H9 (cell line): ENCODE results near the gene CCDC88C. TPM values are rescaled to one million over a fixed set of nuclear protein-coding genes. Genes with fewer than 3 reads are reported as not detected.

Experiments
- DNase-seq: peaks from one replicate; pipeline ENCODE4 v3.0.0-alpha.2; 2017
- H2AFZ ChIP-seq: one replicate; pipeline ENCODE4 v1.6.1; 2013; ENCODE audit warnings: mild to moderate bottlenecking, low read length, control low read depth, moderate library complexity
- H2AK5ac ChIP-seq: 2 replicates; pipeline ENCODE4 v1.6.1; 2013; ENCODE audit warnings: low read length, control low read depth, mixed read lengths; ENCODE audit not compliant: insufficient read length
- H2BK120ac ChIP-seq: one replicate; pipeline ENCODE4 v1.6.1; 2013; ENCODE audit warnings: low read depth, mild to moderate bottlenecking, low read length, control low read depth, inconsistent platforms; ENCODE audit not compliant: poor library complexity, severe bottlenecking
- H2BK12ac ChIP-seq: 2 replicates; pipeline ENCODE4 v1.6.1; 2013; ENCODE audit warnings: low read length, control low read depth, mixed read lengths, low read depth; ENCODE audit not compliant: insufficient read length
- H2BK15ac ChIP-seq: 2 replicates; pipeline ENCODE4 v1.6.1; 2013; ENCODE audit warnings: low read depth, low read length, control low read depth
- H2BK20ac ChIP-seq: one replicate; pipeline ENCODE4 v1.6.1; 2013; ENCODE audit warnings: low read depth, mild to moderate bottlenecking, low read length, control low read depth, inconsistent platforms; ENCODE audit not compliant: poor library complexity, severe bottlenecking
- H2BK5ac ChIP-seq: 2 replicates; pipeline ENCODE4 v1.6.1; 2013; ENCODE audit warnings: low read length, control low read depth, mixed read lengths; ENCODE audit not compliant: insufficient read length
- H3K14ac ChIP-seq: 2 replicates; pipeline ENCODE4 v1.6.1; 2013; ENCODE audit warnings: low read length, control low read depth; ENCODE audit not compliant: insufficient read depth
- H3K18ac ChIP-seq: 2 replicates; pipeline ENCODE4 v1.6.1; 2013; ENCODE audit warnings: low read depth, mild to moderate bottlenecking, mixed read lengths, low read length, control low read depth; ENCODE audit not compliant: insufficient read length
- H3K23ac ChIP-seq: 2 replicates; pipeline ENCODE4 v1.6.1; 2013; ENCODE audit warnings: low read length, control low read depth, mixed read lengths, low read depth; ENCODE audit not compliant: insufficient read length
- H3K23me2 ChIP-seq: 2 replicates; pipeline ENCODE4 v1.6.1; 2013; ENCODE audit warnings: low read depth, mild to moderate bottlenecking, mixed read lengths, low read length, control low read depth; ENCODE audit not compliant: insufficient read length, poor library complexity, severe bottlenecking
- H3K27ac ChIP-seq: 2 replicates; pipeline ENCODE4 v1.5.1; 2013; ENCODE audit warnings: low read length, control low read depth, mixed read lengths, low read depth; ENCODE audit not compliant: insufficient read length
- H3K27me3 ChIP-seq: 2 replicates; pipeline ENCODE4 v1.6.1; 2013; ENCODE audit warnings: low read length, control low read depth, inconsistent platforms; ENCODE audit not compliant: insufficient read depth
- H3K4ac ChIP-seq: 2 replicates; pipeline ENCODE4 v1.6.1; 2013; ENCODE audit warnings: low read depth, mild to moderate bottlenecking, control low read depth, inconsistent platforms, low read length, moderate library complexity
- H3K4me1 ChIP-seq: 2 replicates; pipeline ENCODE4 v1.6.1; 2013; ENCODE audit warnings: low read length, control low read depth, inconsistent platforms; ENCODE audit not compliant: insufficient read depth
- H3K4me2 ChIP-seq: 2 replicates; pipeline ENCODE4 v1.6.1; 2013; ENCODE audit warnings: low read length, control low read depth, mixed read lengths; ENCODE audit not compliant: insufficient read length, insufficient read depth
- H3K56ac ChIP-seq: 2 replicates; pipeline ENCODE4 v1.6.1; 2013; ENCODE audit warnings: low read depth, mild to moderate bottlenecking, mixed read lengths, low read length, control low read depth; ENCODE audit not compliant: insufficient read length
- H3K79me1 ChIP-seq: 2 replicates; pipeline ENCODE4 v1.6.1; 2013; ENCODE audit warnings: low read depth, mild to moderate bottlenecking, moderate library complexity, low read length, control low read depth, inconsistent platforms; ENCODE audit not compliant: insufficient read depth, poor library complexity, severe bottlenecking
- H3K79me2 ChIP-seq: 2 replicates; pipeline ENCODE4 v1.6.1; 2013; ENCODE audit warnings: low read length, control low read depth, inconsistent platforms; ENCODE audit not compliant: insufficient read depth
- H3K9ac ChIP-seq: 2 replicates; pipeline ENCODE4 v1.6.1; 2013; ENCODE audit warnings: low read length, control low read depth, mixed read lengths; ENCODE audit not compliant: insufficient read length; ENCODE audit errors: extremely low read depth
- H3K9me3 ChIP-seq: one replicate; pipeline ENCODE4 v1.6.1; 2013; ENCODE audit warnings: low read depth, low read length, inconsistent platforms; ENCODE audit not compliant: control insufficient read depth
- H3T11ph ChIP-seq: one replicate; pipeline ENCODE4 v1.6.1; 2013; ENCODE audit warnings: mild to moderate bottlenecking, low read length, control low read depth, inconsistent platforms
- H4K20me1 ChIP-seq: one replicate; pipeline ENCODE4 v1.6.1; 2013; ENCODE audit not compliant: control insufficient read depth, insufficient read length, insufficient read depth
- H4K5ac ChIP-seq: 2 replicates; pipeline ENCODE4 v1.6.1; 2013; ENCODE audit warnings: low read depth, mild to moderate bottlenecking, mixed read lengths, low read length, control low read depth; ENCODE audit not compliant: insufficient read length
- H4K8ac ChIP-seq: replicated peaks from 2 replicates; pipeline ENCODE4 v1.6.1; 2013; ENCODE audit warnings: low read length, control low read depth, mixed read lengths, low read depth; ENCODE audit not compliant: insufficient read length
- H4K91ac ChIP-seq: 2 replicates; pipeline ENCODE4 v1.6.1; 2013; ENCODE audit warnings: low read depth, mild to moderate bottlenecking, moderate library complexity, mixed read lengths, low read length, control low read depth; ENCODE audit not compliant: insufficient read length
- H3K27ac Mint-ChIP-seq, 3 experiments: 2 replicates in 2 of 3; 3 replicates in 1 of 3; pipeline ENCODE4 v1.8.0; 2020 to 2021; ENCODE audit warnings: mixed read lengths in 3 of 3, mild to moderate bottlenecking in 1 of 3, moderate library complexity in 1 of 3
- H3K27me3 Mint-ChIP-seq: 2 replicates; pipeline ENCODE4 v1.8.0; 2021; ENCODE audit warnings: low read depth, mild to moderate bottlenecking, moderate library complexity, mixed read lengths
- H3K36me3 Mint-ChIP-seq, 3 experiments: 2 replicates in 2 of 3; 3 replicates in 1 of 3; pipeline ENCODE4 v1.8.0; 2020 to 2021; ENCODE audit warnings: low read depth in 3 of 3, mixed read lengths in 3 of 3; ENCODE audit not compliant: insufficient read depth in 1 of 3
- H3K4me1 Mint-ChIP-seq, 2 experiments: 2 replicates each; pipeline ENCODE4 v1.8.0; 2020; ENCODE audit warnings: mixed read lengths in 2 of 2
- H3K4me3 Mint-ChIP-seq, 2 experiments: 2 replicates in 1 of 2; 3 replicates in 1 of 2; pipeline ENCODE4 v1.8.0; 2020 to 2021; ENCODE audit warnings: mild to moderate bottlenecking in 2 of 2, mixed read lengths in 2 of 2, moderate library complexity in 1 of 2
- H3K9me3 Mint-ChIP-seq, 2 experiments: 2 replicates in 1 of 2; 3 replicates in 1 of 2; pipeline ENCODE4 v1.8.0; 2020; ENCODE audit warnings: mild to moderate bottlenecking in 2 of 2, mixed read lengths in 2 of 2, moderate library complexity in 1 of 2
- WGBS: extraction: QIAGEN DNeasy Blood & Tissue Kit; methylation state at CpG from one replicate; pipeline ENCODE4 v1.1.7; 2013; ENCODE audit warnings: missing lambda C conversion rate, low lambda C conversion rate, mixed read lengths; ENCODE audit not compliant: insufficient read length; ENCODE audit errors: extremely low coverage; 5-methylcytosine and 5-hydroxymethylcytosine counted together
- total RNA-seq: library from RNA; stranded (reverse); gene quantifications from 2 replicates; pipeline ENCODE4 v1.2.1, GENCODE V29; 2021
- TF ChIP-seq, protein P1 (sequence below): fragments of 200-600 bp; sonication (generic); conservative IDR thresholded peaks from 3 replicates; pipeline ENCODE4 v1.8.0; 2021; ENCODE audit warnings: antibody characterized with exemption, mild to moderate bottlenecking

Gene CCDC88C
- total RNA-seq, 1 experiment from 2014 or later: 52.4 TPM

DNA sequence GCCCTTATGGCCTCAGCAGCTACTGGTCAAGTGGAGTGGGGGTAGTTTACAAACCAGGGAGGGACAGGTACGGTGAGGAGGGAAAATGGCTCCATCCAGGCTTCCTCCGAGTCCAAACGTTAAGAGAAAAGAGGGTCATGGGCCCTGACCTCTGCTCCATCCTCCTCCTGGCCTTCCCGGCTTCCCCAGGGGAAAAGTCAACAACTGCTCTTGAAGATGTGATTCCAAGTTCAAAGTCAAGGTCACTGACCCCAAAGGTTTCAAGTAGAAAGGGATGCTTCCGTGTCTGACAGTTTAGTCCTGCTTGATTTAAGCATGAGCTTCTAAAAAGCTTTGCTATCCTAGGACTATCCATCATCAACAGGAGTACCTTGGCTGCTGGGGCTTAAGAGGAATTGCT lies 28.5 kb downstream of the CCDC88C start:
- Histone ChIP-seq H3K79me1 (peaks cover 16% of the 10 kb centered on the region), H3K14ac (no peak overlapping the region), H3K27me3 (no peaks in the 10 kb centered on the region), H3K4me1 (peaks cover 15% of the 10 kb centered on the region), H3K27ac (no peak overlapping the region), H3K23me2 (no peaks in the 10 kb centered on the region), H4K5ac (no peak overlapping the region), H3K9me3 (no peaks in the 10 kb centered on the region), H2BK15ac (no peak overlapping the region), H3K56ac (no peak overlapping the region), H2AK5ac (no peak overlapping the region), H3K4ac (no peak overlapping the region), H3K9ac (no peak overlapping the region), H2BK120ac (no peak overlapping the region), H4K91ac (no peak overlapping the region), H2AFZ (no peak overlapping the region), H3K23ac (no peak overlapping the region), H4K8ac (no peak overlapping the region), H3K18ac (no peak overlapping the region), H2BK20ac (no peak overlapping the region), H3T11ph (no peak overlapping the region), H3K4me2 (no peak overlapping the region), H2BK12ac (no peak overlapping the region), H3K79me2 (peaks cover 28% of the 10 kb centered on the region; the same call in 1 of the 2 replicates), H2BK5ac (no peak overlapping the region), H4K20me1 (no peaks in the 10 kb centered on the region)
- Mint-ChIP-seq H3K4me3 (no peak overlapping the region), H3K36me3 (peaks cover 0 to 3% (median 0%) of the 10 kb centered on the region in 3 experiments; a peak in 4 of 7 replicates), H3K27me3 (no peaks in the 10 kb centered on the region), H3K27ac (peak overlapping the region in 1 of 3 experiments; percentile 95; a peak in 2 of 7 replicates), H3K4me1 (peaks cover 57 to 59% of the 10 kb centered on the region in 2 experiments), H3K9me3 (no peaks in the 10 kb centered on the region; a peak in 2 of 5 replicates)
- no CpG with 5 or more reads among the region's 5 CpGs for WGBS
- TF ChIP-seq, protein P1, sequence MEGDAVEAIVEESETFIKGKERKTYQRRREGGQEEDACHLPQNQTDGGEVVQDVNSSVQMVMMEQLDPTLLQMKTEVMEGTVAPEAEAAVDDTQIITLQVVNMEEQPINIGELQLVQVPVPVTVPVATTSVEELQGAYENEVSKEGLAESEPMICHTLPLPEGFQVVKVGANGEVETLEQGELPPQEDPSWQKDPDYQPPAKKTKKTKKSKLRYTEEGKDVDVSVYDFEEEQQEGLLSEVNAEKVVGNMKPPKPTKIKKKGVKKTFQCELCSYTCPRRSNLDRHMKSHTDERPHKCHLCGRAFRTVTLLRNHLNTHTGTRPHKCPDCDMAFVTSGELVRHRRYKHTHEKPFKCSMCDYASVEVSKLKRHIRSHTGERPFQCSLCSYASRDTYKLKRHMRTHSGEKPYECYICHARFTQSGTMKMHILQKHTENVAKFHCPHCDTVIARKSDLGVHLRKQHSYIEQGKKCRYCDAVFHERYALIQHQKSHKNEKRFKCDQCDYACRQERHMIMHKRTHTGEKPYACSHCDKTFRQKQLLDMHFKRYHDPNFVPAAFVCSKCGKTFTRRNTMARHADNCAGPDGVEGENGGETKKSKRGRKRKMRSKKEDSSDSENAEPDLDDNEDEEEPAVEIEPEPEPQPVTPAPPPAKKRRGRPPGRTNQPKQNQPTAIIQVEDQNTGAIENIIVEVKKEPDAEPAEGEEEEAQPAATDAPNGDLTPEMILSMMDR: no peak
- DNase-seq: no peak
